HG02642 (cell line): ENCODE data around the gene TEX13A.
"Not testable (repeated sequence)": the region's sequence is repeated elsewhere in the genome, so short reads cannot be mapped to it uniquely, and the experiment has no call there.

Experiments used
- ATAC-seq: cut with Tn5 transposase; IDR thresholded peaks from one replicate; pipeline ENCODE4 v1.9.1; 2021; ENCODE audit warnings: mild to moderate bottlenecking; ENCODE audit not compliant: unreplicated experiment, poor library complexity

The TEX13A gene, protein sequence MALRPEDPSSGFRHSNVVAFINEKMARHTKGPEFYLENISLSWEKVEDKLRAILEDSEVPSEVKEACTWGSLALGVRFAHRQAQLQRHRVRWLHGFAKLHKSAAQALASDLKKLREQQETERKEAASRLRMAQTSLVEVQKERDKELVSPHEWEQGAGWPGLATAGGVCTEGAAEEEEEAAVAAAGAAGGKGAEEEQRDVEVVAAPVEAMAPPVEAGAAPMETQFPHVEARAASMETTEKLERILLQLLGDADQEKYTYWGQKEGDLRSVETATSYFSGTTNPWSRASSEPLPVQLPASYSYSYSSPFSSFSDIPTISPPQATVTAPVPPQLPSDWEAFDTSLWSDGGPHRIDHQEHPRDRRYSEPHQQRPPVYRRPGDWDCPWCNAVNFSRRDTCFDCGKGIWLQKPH

DNA sequence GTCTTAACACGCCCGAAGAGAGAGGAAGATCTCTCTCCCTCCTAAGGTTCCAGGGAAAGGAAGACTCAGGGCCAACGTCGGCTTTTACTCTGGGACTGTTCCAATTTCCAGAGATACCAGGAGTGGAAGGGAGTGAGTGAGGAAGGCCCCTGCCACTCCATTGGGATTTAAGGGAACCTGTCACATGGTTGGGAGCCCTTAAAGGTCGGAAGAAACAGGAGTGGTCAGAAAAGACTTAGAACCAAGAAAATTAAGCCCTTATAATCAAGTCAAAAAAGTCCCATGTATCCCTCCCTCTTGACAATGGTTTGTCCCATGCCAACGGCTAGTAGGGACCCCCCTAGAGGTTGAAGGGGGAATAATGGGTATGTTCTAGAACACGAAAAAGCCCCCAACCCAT is at the start of gene TEX13A:
Gene TEX13A (minus strand): TSS at position 59 of the 400 bp plus-strand sequence. CDS start 297 bp downstream, outside the sequence.
- ATAC-seq: no peak

DNA sequence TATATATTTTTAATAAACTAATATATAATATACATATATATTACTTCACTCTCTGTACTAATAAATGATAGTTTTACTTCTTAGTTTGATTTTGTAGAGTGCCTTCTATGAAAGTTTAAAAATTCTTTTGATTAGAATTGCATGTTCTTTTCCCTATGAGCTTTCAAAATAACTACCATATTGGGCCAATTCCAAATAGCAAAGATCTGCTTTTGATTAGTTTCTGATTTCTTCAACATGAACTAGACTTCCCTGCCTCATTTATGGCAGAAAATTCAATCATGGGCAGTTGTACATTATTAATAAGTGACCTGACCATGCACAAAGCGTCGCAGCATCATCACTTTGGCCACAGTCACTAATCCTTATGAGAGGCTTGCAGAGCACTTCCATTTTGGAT is 48.9 kb upstream of the TEX13A start:
- ATAC-seq: no peak

- ATAC-seq: no peak
Observed at GRCh38 chrX:105267167-105267566, 46.7 kb upstream of the TEX13A start.

DNA sequence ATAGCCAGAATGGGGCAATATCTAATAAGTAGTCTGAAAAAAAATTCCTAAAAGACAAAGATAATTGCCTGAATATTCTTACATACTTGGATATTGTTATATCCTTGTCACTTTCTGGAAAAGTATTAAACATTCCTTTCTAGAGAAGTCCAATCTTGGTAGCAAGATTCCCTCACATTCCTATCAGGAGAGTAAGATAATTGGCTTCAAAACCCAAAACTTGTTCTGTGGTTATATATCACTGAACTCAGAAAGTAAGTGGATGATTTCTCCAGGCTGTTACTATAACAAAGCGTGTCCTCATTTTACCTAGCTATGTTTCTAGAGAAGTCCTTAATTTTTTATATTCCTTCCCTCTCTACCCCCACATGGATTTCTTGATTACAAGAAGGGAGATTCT is 46.0 kb upstream of the TEX13A start:
- ATAC-seq: no peak

GRCh38 chrX:105265093-105265492 is 44.6 kb upstream of the TEX13A start:
- no peak for ATAC-seq

- no peak for ATAC-seq
Observed at GRCh38 chrX:105263801-105264200, 43.3 kb upstream of the TEX13A start.

GRCh38 chrX:105263171-105263570 is 42.7 kb upstream of the TEX13A start:
- no peak for ATAC-seq

DNA sequence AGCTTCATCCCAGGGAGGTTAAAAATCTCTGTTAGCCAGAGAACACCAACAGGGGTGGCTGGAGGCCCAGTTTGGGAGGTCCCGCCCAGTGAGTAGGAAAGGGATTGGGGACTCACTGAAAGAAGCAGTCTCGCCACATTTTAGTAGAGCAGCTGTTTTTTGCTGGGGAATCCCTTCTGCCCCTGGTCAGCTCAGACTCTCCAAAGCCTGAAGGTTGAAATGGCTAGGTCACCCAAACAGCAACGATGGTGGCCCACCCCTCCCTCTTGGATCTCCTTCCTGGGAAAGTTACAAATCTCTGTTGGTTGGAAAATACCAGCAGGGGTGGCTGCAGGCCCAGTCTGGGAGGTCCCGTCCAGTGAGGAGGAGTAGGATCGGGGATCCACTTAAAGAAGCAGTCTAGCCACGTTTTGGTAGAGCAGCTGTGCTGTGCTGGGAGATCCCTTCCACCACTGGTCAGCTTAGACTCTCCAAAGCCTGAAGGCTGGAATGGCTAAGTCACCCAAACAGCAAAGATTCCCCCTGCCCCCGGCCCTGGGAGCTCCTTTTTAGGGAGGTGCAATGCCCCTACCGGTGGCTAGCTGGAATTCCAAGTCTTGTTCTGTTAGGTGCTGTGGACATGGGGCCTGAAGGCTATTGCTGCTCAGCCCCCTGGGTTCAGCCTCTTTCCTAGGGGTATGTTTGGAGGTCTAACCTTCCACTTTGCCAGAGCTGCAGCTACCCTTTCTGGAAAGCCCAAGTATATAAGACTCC is 40.0 kb upstream of the TEX13A start:
- no peak for ATAC-seq

DNA sequence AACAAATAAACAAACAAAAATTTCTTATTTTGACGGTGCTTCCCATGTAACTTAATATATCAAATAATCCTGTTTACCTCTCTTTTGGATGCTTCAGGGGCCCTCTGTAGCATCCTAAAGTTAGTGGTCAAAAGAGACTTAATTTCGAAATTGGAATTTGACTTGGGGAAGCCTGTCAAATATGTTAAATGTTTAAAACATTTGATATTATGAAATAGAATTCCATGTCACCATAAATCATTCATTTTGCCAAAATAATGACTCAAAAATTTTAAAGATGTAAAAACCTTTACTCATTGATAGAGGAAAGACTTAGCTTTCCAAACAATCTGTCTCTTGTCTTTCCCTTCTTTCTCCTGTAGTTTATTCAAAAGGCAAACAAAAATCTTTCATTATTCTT is 20.6 kb upstream of the TEX13A start:
- no peak for ATAC-seq

DNA sequence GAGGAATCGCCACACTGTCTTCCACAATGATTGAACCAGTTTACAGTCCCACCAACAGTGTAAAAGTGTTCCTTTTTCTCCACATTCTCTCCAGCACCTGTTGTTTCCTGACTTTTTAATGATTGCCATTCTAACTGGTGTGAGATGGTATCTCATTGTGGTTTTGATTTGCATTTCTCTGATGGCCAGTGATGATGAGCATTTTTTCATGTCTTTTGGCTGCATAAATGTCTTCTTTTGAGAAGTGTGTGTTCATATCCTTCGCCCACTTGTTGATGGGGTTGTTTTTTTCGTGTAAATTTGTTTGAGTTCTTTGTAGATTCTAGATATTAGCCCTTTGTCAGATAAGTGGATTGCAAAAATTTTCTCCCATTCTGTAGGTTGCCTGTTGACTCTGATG is 16.9 kb upstream of the TEX13A start:
- ATAC-seq: not testable (repeated sequence)

DNA sequence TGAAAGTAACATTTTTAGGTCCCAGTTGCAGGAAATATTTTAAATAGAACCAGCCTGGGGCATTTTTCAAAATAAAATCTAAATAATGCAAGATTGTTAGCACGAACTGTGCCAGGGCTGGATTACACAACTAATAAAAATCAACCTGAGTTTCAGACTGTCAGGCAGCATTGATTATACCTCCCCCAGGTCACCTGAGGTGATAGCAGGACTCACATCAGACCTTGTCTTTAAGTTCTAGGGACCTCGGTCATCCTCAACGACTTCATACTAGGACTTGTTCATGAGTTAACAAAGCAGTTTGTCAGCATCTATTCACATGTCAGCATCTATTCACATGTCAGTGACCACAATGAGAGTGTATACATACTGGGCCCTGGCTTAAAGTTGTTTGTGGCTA is 8.7 kb upstream of the TEX13A start:
- ATAC-seq: no peak

DNA sequence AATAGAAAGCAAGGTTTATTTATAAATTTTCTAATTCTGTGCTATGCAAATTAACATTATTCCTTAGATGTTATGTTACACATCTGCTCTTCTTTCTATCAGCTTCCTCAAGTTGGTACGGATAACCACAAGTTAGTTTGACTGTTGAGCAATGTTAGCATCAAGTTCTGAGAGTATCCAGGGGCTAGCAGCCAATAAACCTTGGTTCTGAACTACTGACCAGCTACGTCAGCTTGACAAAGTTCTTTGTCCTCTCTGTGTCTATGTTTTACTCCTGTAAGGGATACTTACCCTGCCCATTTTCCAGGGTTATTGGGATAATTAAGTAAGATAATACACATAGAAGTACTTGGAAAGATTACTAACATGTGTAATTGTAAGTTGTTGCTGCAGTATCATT is 8.1 kb upstream of the TEX13A start:
- no peak for ATAC-seq

DNA sequence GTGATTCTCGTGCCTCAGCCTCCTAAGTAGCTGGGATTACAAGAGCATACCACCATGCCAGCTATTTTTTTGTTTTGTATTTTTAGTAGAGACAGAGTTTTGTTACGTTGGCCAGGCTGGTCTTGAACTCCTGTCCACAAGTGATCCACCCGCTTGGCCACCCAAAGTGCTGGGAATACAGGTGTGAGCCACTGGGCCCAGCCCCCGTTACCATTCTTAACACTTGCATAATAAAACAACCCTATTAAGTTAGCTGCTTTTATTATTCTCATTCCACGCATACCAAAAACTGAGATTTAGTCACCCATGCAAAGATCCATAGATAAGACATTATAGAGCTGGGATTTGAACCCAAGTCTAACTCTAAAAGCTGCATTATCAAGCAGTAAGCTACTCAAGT is 6.0 kb upstream of the TEX13A start:
- ATAC-seq: no peak

DNA sequence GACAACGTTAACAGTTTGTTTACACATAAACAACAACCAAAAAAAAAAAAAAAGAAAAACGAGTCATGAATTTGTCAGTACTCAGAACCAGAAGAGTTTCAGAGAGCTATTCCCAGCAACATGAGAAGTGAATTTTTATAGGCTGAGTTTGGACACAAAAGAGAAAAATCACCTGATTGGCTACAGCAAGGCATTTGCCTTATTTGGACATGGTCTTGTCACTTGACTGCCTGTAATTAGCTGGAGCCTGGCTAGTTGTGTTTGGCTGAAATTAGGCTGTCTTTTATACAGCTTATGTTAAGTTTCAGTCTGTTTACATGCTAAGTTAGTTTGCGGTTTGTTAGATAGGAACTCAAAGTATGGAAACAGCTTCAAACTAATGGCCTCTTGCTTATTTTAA is 880 bp upstream of the TEX13A start:
- no peak for ATAC-seq

GRCh38 chrX:105219454-105220401 is 766 bp downstream of the TEX13A start:
- ATAC-seq: no peak

DNA sequence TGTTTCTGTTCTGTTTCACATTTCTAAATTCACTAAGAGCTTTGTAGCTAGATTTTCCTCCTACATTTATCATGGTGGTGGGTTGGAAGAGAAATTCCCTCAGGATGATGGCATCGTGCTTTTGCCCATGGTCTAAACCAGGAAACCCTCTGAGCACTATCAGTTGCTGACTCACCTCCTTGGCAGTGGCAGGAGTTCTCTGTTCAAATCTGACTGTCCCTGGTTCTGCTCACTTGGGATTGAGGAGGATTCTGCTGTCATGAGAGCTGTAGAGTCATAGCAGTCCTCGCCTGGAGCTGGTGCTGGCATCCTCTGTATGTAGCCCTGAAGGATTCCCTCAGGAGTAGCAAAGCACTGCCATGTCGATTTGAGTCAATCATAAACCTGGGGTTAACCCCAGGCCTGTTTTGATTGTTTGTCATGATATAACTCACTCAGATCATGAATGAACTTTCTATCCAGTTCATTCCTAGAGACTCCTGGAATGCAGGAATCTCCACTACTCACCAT is 9.4 kb downstream of the TEX13A start:
- ATAC-seq: no peak

DNA sequence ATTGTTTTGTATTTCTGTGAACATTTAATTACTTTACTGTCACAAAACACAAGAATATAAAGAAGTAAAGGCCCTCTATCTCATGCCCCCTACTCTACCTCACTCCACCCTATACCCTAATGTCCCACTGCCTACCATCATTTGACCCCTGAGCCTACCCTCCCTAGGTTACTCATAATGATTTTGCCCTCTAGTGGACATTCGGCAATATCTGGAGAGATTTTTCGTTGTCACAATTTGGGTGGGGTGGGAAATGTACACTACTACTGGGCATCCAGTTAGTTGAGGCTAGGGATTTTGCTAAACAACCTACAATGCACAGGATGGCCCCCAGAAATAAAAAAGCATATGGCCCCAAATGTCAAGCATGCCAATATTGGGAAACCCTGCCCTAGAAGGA is 10.2 kb downstream of the TEX13A start:
- ATAC-seq: no peak

- no peak for ATAC-seq
Observed at GRCh38 chrX:105209406-105209805, 11.1 kb downstream of the TEX13A start.

DNA sequence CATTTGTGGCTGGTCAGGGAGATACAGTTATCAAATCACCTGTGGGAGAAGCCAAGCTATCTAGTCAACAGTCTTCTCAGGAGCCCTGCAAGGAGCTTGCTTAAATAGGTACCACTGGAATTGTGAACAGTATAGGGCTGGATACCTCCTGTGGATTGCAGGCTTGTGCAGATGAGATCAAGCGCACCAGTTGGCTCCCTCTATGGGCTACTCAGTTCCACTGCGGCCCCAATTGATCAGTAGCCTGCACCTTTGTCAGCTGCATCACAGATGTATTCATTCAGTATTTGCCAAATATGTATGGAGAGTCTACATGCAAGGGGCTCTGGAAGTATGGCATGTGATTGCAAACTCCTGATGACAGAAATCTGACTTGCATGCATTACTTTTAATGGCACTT is 28.6 kb downstream of the TEX13A start:
- ATAC-seq: no peak

GRCh38 chrX:105190252-105190853 is 30.1 kb downstream of the TEX13A start:
- ATAC-seq: no peak
